CD1c-positive myeloid dendritic cell (primary cell): ENCODE measurements around the gene CBFA2T3.

Experiments used
- DNase-seq: peaks from one replicate; pipeline ENCODE4 v3.0.0-alpha.2; 2016; ENCODE audit errors: extremely low spot score

CBFA2T3 gene

DNA sequence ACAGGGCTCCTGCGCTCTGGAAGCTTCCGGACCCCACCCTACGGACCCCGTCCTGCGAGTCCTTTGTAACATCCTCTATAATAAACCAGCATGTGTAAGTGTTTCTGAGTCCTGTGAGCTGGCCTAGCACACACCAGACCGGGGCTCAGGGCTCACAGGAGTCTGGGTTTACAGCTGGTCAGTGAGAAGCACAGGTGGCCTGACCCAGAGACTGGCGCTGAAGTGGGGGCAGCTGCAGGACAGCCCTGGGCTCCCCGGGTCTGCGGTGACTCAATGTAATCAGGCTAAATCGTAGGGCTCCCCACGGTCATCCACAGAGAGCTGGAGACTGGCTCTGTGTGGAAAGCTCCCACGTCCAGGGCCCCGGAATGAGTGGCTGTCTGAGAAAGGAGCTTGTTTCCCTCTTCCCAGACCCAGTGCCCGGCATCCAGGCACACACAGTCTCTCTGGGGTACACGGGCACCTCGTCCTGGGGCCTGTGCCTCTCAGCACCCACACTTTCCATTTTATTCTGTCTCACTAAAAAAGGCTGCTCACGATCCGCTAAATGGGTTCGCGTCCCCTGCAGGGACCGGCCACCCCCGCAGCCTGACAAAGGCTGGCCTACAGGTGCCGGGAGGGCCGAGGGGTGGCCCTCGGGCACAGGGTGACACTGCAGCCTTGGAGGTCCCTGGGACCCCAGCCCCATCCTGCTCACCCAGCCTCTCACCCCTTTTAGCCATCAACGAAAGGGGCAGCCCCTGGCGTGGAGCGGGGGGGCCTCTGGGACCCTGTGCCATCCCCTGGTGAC lies 18.9 kb upstream of the CBFA2T3 start:
- DNase-seq = no peak

- no peak for DNase-seq
Observed at GRCh38 chr16:88995194-88995593, 18.2 kb upstream of the CBFA2T3 start.

DNA sequence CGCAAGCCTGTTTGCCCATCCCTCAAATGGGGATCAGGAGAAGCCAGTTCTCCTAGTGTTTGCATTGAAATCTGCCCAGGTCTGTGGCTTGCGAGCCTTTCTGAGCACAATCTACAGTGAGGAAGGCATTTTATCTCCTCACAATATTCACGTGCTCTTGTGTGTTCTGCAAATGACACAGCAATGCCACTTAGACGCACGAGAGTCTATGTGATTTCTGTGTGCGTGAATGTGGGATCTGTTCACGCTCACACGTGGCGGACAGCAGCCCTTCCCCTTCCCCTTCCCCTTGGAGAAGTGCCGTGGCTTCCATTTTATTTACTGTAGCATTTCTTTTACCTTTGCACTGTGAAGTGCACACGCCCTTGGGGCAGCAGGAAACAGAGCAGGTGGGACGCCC lies 17.7 kb upstream of the CBFA2T3 start:
- DNase-seq = peak; percentile 11

DNA sequence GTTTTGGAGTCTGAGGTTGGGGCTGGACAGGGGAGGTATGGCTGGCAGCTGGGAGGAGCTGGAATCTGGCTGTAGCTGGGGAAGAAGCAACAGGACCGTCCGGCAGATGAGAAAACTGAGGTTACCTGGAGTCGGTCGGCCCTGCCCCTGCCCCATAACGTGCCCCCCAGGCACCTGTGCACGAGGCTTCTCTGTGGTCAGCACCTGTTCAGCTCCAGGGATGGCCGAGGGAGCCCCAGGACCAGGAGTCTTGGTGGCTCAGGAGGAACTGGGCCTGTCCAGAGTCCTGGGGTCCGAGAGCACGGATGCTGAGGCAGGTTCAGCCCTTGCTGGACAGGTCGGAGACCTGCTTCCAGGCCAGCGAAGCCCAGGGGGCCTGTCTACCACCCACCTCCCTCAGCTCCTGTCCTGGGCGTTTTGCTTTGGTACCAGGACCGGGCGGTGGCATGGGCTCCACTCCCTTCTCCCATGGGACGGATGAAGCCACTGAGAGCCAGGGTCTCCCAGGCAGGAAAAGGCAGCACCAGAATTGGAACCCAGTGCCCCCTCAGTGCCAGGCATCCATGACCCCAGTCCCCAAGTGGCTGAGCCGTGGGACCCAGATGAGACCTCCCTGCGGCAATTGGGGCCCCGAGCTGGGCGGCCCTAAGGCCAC lies 17.1 kb upstream of the CBFA2T3 start:
- no peak for DNase-seq

- no peak for DNase-seq
Observed at GRCh38 chr16:88993166-88993761, 16.3 kb upstream of the CBFA2T3 start.

GRCh38 chr16:88992351-88993165 lies 15.6 kb upstream of the CBFA2T3 start:
- no peak for DNase-seq

- no peak for DNase-seq
Observed at GRCh38 chr16:88991813-88992350, 14.9 kb upstream of the CBFA2T3 start.

GRCh38 chr16:88989852-88990547 lies 13.0 kb upstream of the CBFA2T3 start:
- no peak for DNase-seq

DNA sequence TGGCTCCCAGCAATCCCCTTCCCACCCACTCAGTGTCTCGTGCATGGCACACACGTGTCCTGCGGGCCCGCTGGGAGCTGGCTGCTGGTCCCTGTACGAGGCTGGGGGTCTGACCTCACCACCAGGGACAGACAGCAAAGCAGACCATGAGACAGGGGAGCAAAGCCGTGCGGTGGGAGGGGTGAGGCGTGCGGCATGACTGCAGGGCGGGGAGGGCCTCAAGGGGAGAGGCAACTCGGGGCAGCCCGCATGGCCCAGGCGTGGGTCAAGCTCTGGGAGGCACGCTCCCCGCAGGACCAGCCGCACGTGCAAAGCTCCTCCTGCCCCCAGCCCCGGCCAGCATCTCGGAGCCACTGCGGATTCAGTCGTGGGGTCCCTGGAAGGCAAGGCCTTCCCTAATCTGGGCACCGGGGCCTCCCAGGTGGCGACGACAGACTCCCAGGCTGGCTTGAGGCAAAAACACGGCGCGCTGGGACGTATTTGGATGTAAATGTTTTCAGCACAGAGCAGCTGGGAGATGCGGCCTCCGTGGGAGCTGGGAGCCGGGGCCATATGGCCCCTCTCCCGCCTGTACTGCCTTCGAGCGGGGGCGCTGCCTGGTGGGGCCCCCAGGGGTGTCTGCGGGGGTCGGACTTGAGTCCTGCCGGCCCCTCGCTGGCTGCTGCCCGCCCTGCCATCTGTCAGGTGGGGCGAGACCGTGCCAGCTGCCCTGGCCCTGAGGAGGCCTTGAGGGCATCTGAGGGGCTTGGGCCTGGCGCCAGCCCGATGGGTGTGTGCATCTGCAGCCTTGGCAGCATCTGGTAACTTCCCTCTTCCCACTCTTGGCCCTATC lies 12.2 kb upstream of the CBFA2T3 start:
- DNase-seq = no peak

GRCh38 chr16:88985521-88985920 lies 8.5 kb upstream of the CBFA2T3 start:
- DNase-seq = no peak

- no peak for DNase-seq
Observed at GRCh38 chr16:88983771-88984687, 7.0 kb upstream of the CBFA2T3 start.

GRCh38 chr16:88983165-88983564 lies 6.2 kb upstream of the CBFA2T3 start:
- peak; percentile 11 for DNase-seq

- no peak for DNase-seq
Observed at GRCh38 chr16:88982286-88983084, 5.5 kb upstream of the CBFA2T3 start.

DNA sequence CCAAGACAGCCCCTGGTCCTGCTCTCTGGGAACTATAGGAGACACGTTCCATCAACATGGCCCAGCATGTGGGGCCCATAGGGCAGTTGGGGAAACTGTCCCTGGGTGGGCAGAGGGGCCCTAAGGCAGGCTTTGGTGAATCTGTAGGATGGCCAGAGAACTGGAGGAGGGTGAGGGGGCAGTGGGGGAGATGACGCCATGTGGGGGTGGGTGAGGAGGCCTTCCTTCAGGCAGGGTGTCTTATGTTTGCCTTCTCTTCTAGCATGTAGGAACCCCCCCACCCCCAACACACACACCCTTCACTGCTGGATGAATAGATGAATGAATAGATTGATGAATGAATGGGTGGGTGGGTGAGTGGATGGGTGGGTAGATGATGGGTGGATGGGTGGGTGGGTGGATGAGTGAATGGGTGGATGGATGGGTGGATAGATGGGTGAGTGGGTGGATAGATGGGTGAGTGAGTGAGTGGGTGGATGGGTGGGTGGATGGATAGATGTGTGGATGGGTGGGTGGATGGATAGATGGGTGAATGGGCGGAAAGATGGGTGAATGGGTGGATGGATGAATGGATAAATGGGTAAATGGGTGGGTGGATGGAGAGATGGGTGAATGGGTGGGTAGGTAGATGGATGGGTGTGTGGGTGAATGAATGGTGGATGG lies 2.5 kb upstream of the CBFA2T3 start:
- no peak for DNase-seq

- DNase-seq = peak; percentile 22
Observed at GRCh38 chr16:88978608-88979346, 1.8 kb upstream of the CBFA2T3 start.

GRCh38 chr16:88977812-88978607 lies 1.0 kb upstream of the CBFA2T3 start:
- DNase-seq = no peak
